ENCODE data around the gene PID1. TPM values are rescaled to one million over a fixed set of nuclear protein-coding genes. Genes with fewer than 3 reads are reported as not detected.

Gene PID1
- total RNA-seq, 1 experiment from 2014 or later, result 0.31 TPM

GRCh38 chr2:228974169-228974568 is 296.9 kb downstream of the PID1 start:
- DNase-seq, result no peak
- intact Hi-C loops (cut with micrococcal nuclease; ENCODE audit: unreplicated experiment), result no loop called here
- H3K27me3 Mint-ChIP-seq (ENCODE audit: unreplicated experiment), result no peaks in the 10 kb centered on the region
- H3K4me1 Mint-ChIP-seq (ENCODE audit: low read depth, unreplicated experiment), result no peaks in the 10 kb centered on the region
- no peak overlapping the region for H3K27ac Mint-ChIP-seq (ENCODE audit: unreplicated experiment)
- TF ChIP-seq CTCF (IDR thresholded peaks at IDR 0.05; ENCODE audit: unreplicated experiment), result no peak
- no peaks in the 10 kb centered on the region for H3K36me3 Mint-ChIP-seq (ENCODE audit: insufficient read depth, unreplicated experiment)
- H3K9me3 Mint-ChIP-seq (ENCODE audit: low read depth, unreplicated experiment), result peaks cover 9% of the 10 kb centered on the region
- BruUV-seq (replicated peaks), result no TSS peak
- CTCF ChIA-PET, result no interaction called here
- H3K4me3 Mint-ChIP-seq (ENCODE audit: low read depth, unreplicated experiment), result no peak overlapping the region

Measured in Calu3 (cell line).